ENCODE measurements around the gene TMC1. TPM values are rescaled to one million over a fixed set of nuclear protein-coding genes. Genes with fewer than 3 reads are reported as not detected.
A peak's percentile ranks its signal among the peaks of the same experiment; 100 is the strongest.

The TMC1 gene
- total RNA-seq, 1 experiment from 2014 or later: 0.36 TPM

GRCh38 chr9:72596451-72597180 lies 75.2 kb downstream of the TMC1 start:
- Histone ChIP-seq H3K27me3 (ENCODE audit: control insufficient read depth, insufficient read depth, low read length) (no peaks in the 10 kb centered on the region), H3K4me1 (ENCODE audit: control insufficient read depth, insufficient read depth, low read length) (peaks cover 8% of the 10 kb centered on the region; the same call in 1 of the 2 replicates), H3K27ac (ENCODE audit: low read length) (peak overlapping the region; percentile 26; the same call in 1 of the 2 replicates), H3K36me3 (ENCODE audit: control insufficient read depth, insufficient read depth, low read length) (no peaks in the 10 kb centered on the region), H3K9me3 (ENCODE audit: control insufficient read depth, insufficient read depth, low read depth, low read length) (no peaks in the 10 kb centered on the region), H3K4me3 (ENCODE audit: low read depth in 2 of 2, low read length in 2 of 2) (no peak overlapping the region)
- no peak for ATAC-seq
- POLR2A ChIA-PET: no interaction called here
- CTCF ChIA-PET: no interaction called here
- no TSS peak for BruUV-seq (replicated peaks)
- TF ChIP-seq CTCF (IDR thresholded peaks at IDR 0.05) (no peak), SIN3A (IDR thresholded peaks at IDR 0.05; ENCODE audit: borderline replicate concordance, insufficient read depth, low read depth, low read length) (no peak), TCF7L2 (IDR thresholded peaks at IDR 0.05; ENCODE audit: low read depth, low read length) (no peak), REST (IDR thresholded peaks at IDR 0.05; ENCODE audit: insufficient read depth in 1 of 2, low read depth in 2 of 2, low read length in 1 of 2) (no peak), POLR2AphosphoS5 (IDR thresholded peaks at IDR 0.05; ENCODE audit: low read depth, low read length) (no peak)
- intact Hi-C loops (cut with micrococcal nuclease; ENCODE audit: unreplicated experiment): no loop called here
- in situ Hi-C loops (cut with HindIII; ENCODE audit: low pct_unique_long_range_greater_than_20kb, low sequenced_read_pairs): no loop called here
- DNase-seq (ENCODE audit: low read depth, low spot score): no peak

- Histone ChIP-seq H3K27me3 (ENCODE audit: control insufficient read depth, insufficient read depth, low read length) (no peaks in the 10 kb centered on the region), H3K9me3 (ENCODE audit: control insufficient read depth, insufficient read depth, low read depth, low read length) (no peaks in the 10 kb centered on the region), H3K36me3 (ENCODE audit: control insufficient read depth, insufficient read depth, low read length) (no peaks in the 10 kb centered on the region), H3K4me3 (ENCODE audit: low read depth in 2 of 2, low read length in 2 of 2) (no peak overlapping the region), H3K4me1 (ENCODE audit: control insufficient read depth, insufficient read depth, low read length) (peaks cover 8% of the 10 kb centered on the region; the same call in 1 of the 2 replicates), H3K27ac (ENCODE audit: low read length) (no peak overlapping the region)
- no TSS peak for BruUV-seq (replicated peaks)
- ATAC-seq (no peak), DNase-seq (ENCODE audit: low read depth, low spot score) (no peak)
- ChIA-PET POLR2A (no interaction called here), CTCF (no interaction called here)
- in situ Hi-C loops (cut with HindIII; ENCODE audit: low pct_unique_long_range_greater_than_20kb, low sequenced_read_pairs) (no loop called here), intact Hi-C loops (cut with micrococcal nuclease; ENCODE audit: unreplicated experiment) (no loop called here)
- TF ChIP-seq REST (IDR thresholded peaks at IDR 0.05; ENCODE audit: insufficient read depth in 1 of 2, low read depth in 2 of 2, low read length in 1 of 2): no peak
- TF ChIP-seq POLR2AphosphoS5 (IDR thresholded peaks at IDR 0.05; ENCODE audit: low read depth, low read length): no peak
- no peak for TF ChIP-seq SIN3A (IDR thresholded peaks at IDR 0.05; ENCODE audit: borderline replicate concordance, insufficient read depth, low read depth, low read length)
- TF ChIP-seq CTCF (IDR thresholded peaks at IDR 0.05): peak; percentile 17
- TF ChIP-seq TCF7L2 (IDR thresholded peaks at IDR 0.05; ENCODE audit: low read depth, low read length): no peak
Observed at GRCh38 chr9:72597181-72597517, 75.7 kb downstream of the TMC1 start.

All from Panc1 (cell line).